SK-N-MC (cell line): ENCODE measurements around the gene CDH19.

ENCODE experiments used
- EZH2 ChIP-seq: fragments of 200-600 bp; sonication (generic); IDR thresholded peaks from one replicate; pipeline ENCODE4 v1.6.1; 2017; ENCODE audit warnings: antibody characterized with exemption
- FOXP2 ChIP-seq: optimal IDR thresholded peaks from 2 replicates; pipeline ENCODE3; 2011; ENCODE audit warnings: mild to moderate bottlenecking, moderate library complexity; ENCODE audit not compliant: insufficient read depth; ENCODE audit errors: extremely low read length, control extremely low read depth
- POLR2AphosphoS5 ChIP-seq: IDR thresholded peaks from 2 replicates; pipeline ENCODE4 v1.6.1; 2012; ENCODE audit warnings: mild to moderate bottlenecking, low read depth, low read length, borderline replicate concordance

- TF ChIP-seq POLR2AphosphoS5 (no peak), EZH2 (no peak), FOXP2 (no peak)
These were observed 42.1 kb upstream of the CDH19 start for GRCh38 chr18:66645983-66646382.
